ENCODE data around the gene PLCB1. TPM values are rescaled to one million over a fixed set of nuclear protein-coding genes. Genes with fewer than 3 reads are reported as not detected.

Gene PLCB1
- total and polyA plus RNA-seq, 10 of the 15 experiments (the other 5 are each of a cell fraction or from before 2014, with no cell fraction given): 0.05 to 5.3 (median 0.17) TPM; not detected in 1

DNA sequence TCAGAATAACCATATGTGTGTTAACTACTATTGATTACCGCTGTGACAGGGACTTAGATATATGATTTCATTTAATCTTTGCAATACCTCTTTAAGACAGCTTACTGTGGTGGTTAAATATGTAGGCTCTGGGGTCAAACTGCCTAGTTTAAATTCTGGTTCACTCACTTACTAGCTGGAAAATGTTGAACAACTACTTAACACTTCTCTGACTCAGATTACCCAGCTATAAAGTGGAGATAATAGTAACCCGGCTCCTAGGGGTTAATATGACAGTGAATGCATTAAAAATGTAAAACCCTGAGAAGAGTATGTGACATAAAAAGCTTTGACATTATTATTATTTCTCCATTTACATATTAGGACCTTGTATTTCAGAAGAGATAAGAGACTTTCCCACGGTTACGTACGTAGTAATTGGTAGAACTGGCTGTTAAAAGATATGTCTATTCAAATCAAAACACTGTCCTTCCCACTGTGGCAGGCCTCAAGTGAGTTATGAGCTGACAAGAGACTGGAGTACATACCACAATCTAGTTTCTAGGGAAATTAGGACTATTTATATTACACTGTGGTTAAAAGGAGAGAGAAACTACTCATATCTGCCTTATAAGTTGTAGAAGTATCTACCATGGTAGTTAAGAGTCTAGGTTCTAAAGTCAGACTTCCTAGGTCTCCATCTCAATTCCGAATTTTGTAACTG, 4.4 kb upstream of the PLCB1 start (continued):
- TF ChIP-seq TBL1XR1 (IDR thresholded peaks at IDR 0.05; ENCODE audit: low read depth, low read length) (no peak), BHLHE40 (IDR thresholded peaks at IDR 0.05; ENCODE audit: borderline replicate concordance in 1 of 2, low read depth in 2 of 2, low read length in 1 of 2) (0 out of 4 replicates have a peak, but pooled peaks of 1 of the 2 experiments have one; percentile 31), RAD51 (IDR thresholded peaks at IDR 0.05) (no peak), GABPA (IDR thresholded peaks at IDR 0.05; ENCODE audit: low read depth) (no peak), SUZ12 (IDR thresholded peaks at IDR 0.05; ENCODE audit: unreplicated experiment) (no peak), NFIC (IDR thresholded peaks at IDR 0.05; ENCODE audit: low read depth, low read length) (peak; percentile 85), ETV6 (conservative IDR thresholded peaks at IDR 0.05 in 1 of 2, IDR thresholded peaks at IDR 0.05 in 1 of 2; ENCODE audit: borderline replicate concordance in 1 of 2, low read depth in 1 of 2) (0 out of 4 replicates have a peak, but pooled peaks of 1 of the 2 experiments have one; percentile 19), BACH1 (IDR thresholded peaks at IDR 0.05; ENCODE audit: borderline replicate concordance) (no peak), CBFB (IDR thresholded peaks at IDR 0.05; ENCODE audit: low read depth) (peak; percentile 78), MEF2B (IDR thresholded peaks at IDR 0.05; ENCODE audit: partially characterized antibody, poor library complexity, severe bottlenecking) (peak; percentile 74), RAD21 (IDR thresholded peaks at IDR 0.05; ENCODE audit: insufficient read depth, low read depth, low read length) (no peak), EP300 (IDR thresholded peaks at IDR 0.05; ENCODE audit: borderline replicate concordance in 1 of 2, control insufficient read depth in 1 of 2, low read depth in 2 of 2, low read length in 2 of 2) (peak; percentile 15 to 56; a peak in 2 of 4 replicates), SIN3A (IDR thresholded peaks at IDR 0.05; ENCODE audit: low read depth, low read length) (no peak), ESRRA (IDR thresholded peaks at IDR 0.05; ENCODE audit: low read length) (no peak), PAX5 (IDR thresholded peaks at IDR 0.05; ENCODE audit: borderline replicate concordance, low read depth, low read length) (peak; percentile 72; the same call in 1 of the 2 replicates), IKZF1 (conservative IDR thresholded peaks at IDR 0.05) (peak; percentile 56), ZBED1 (IDR thresholded peaks at IDR 0.05; ENCODE audit: borderline replicate concordance) (0 out of 2 replicates have a peak, but pooled peaks have one; percentile 38), EED (IDR thresholded peaks at IDR 0.05; ENCODE audit: low read depth) (peak; percentile 69)
- TF ChIP-seq, protein P1, sequence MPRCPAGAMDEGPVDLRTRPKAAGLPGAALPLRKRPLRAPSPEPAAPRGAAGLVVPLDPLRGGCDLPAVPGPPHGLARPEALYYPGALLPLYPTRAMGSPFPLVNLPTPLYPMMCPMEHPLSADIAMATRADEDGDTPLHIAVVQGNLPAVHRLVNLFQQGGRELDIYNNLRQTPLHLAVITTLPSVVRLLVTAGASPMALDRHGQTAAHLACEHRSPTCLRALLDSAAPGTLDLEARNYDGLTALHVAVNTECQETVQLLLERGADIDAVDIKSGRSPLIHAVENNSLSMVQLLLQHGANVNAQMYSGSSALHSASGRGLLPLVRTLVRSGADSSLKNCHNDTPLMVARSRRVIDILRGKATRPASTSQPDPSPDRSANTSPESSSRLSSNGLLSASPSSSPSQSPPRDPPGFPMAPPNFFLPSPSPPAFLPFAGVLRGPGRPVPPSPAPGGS (IDR thresholded peaks at IDR 0.05; ENCODE audit: borderline replicate concordance, insufficient read depth, low read depth, low read length, poor library complexity, severe bottlenecking): peak; percentile 31
- TF ChIP-seq, protein P2, sequence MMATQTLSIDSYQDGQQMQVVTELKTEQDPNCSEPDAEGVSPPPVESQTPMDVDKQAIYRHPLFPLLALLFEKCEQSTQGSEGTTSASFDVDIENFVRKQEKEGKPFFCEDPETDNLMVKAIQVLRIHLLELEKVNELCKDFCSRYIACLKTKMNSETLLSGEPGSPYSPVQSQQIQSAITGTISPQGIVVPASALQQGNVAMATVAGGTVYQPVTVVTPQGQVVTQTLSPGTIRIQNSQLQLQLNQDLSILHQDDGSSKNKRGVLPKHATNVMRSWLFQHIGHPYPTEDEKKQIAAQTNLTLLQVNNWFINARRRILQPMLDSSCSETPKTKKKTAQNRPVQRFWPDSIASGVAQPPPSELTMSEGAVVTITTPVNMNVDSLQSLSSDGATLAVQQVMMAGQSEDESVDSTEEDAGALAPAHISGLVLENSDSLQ (IDR thresholded peaks at IDR 0.05): peak; percentile 57; the same call in 1 of the 2 replicates
- TF ChIP-seq, protein P3, sequence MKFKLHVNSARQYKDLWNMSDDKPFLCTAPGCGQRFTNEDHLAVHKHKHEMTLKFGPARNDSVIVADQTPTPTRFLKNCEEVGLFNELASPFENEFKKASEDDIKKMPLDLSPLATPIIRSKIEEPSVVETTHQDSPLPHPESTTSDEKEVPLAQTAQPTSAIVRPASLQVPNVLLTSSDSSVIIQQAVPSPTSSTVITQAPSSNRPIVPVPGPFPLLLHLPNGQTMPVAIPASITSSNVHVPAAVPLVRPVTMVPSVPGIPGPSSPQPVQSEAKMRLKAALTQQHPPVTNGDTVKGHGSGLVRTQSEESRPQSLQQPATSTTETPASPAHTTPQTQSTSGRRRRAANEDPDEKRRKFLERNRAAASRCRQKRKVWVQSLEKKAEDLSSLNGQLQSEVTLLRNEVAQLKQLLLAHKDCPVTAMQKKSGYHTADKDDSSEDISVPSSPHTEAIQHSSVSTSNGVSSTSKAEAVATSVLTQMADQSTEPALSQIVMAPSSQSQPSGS (IDR thresholded peaks at IDR 0.05; ENCODE audit: low read length): peak; percentile 90
- TF ChIP-seq, protein P4, sequence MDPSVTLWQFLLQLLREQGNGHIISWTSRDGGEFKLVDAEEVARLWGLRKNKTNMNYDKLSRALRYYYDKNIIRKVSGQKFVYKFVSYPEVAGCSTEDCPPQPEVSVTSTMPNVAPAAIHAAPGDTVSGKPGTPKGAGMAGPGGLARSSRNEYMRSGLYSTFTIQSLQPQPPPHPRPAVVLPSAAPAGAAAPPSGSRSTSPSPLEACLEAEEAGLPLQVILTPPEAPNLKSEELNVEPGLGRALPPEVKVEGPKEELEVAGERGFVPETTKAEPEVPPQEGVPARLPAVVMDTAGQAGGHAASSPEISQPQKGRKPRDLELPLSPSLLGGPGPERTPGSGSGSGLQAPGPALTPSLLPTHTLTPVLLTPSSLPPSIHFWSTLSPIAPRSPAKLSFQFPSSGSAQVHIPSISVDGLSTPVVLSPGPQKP (IDR thresholded peaks at IDR 0.05; ENCODE audit: low read depth, low read length): no peak
